ENCODE data around the gene LMAN1L. TPM values are rescaled to one million over a fixed set of nuclear protein-coding genes. Genes with fewer than 3 reads are reported as not detected.

Gene LMAN1L
- total RNA-seq, 2 experiments from 2014 or later, result 0.56 to 0.93 TPM

DNA sequence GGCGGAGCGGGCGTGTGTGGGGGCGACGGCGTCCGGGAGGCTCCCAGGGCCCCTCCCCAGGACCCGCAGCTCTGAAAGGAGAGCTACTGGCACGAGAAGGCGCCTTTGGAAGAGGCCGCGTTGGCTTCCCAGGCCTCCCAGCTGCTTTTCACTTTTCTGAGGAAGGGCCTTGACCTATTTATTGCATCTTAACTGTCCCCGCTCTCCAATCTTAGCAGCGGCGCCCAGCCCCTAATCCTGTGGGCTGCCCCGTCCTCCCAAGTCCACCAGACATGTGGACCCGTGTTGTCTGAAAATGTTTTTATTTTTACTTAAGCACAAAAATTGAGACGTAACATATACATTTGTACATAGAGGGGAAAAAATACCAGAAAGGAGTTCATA lies 30.8 kb downstream of the LMAN1L start:
- peaks cover 56% of the 10 kb centered on the region for H3K4me1 Mint-ChIP-seq (ENCODE audit: low read depth)
- H3K36me3 ChIP-seq (ENCODE audit: insufficient read depth, low read length), result peaks cover 34% of the 10 kb centered on the region
- peak overlapping the region; percentile 49 for H3K4me3 ChIP-seq (ENCODE audit: low read length)
- peaks cover 50% of the 10 kb centered on the region for H3K36me3 Mint-ChIP-seq (ENCODE audit: low read depth)
- H3K27ac Mint-ChIP-seq, result peak overlapping the region; percentile 86
- intact Hi-C loops (cut with DNase I, micrococcal nuclease), result loop anchor here (1.0 to 10.0 kb wide), 11 partner anchors 29 to 359 kb away; partner anchors contain the start of genes MPI (in 2 of the 2), SCAMP2 (in 2 of the 2), ARID3B (in 1 of the 2) and C15orf39 (in 1 of the 2)
- TF ChIP-seq, protein P1, sequence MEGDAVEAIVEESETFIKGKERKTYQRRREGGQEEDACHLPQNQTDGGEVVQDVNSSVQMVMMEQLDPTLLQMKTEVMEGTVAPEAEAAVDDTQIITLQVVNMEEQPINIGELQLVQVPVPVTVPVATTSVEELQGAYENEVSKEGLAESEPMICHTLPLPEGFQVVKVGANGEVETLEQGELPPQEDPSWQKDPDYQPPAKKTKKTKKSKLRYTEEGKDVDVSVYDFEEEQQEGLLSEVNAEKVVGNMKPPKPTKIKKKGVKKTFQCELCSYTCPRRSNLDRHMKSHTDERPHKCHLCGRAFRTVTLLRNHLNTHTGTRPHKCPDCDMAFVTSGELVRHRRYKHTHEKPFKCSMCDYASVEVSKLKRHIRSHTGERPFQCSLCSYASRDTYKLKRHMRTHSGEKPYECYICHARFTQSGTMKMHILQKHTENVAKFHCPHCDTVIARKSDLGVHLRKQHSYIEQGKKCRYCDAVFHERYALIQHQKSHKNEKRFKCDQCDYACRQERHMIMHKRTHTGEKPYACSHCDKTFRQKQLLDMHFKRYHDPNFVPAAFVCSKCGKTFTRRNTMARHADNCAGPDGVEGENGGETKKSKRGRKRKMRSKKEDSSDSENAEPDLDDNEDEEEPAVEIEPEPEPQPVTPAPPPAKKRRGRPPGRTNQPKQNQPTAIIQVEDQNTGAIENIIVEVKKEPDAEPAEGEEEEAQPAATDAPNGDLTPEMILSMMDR (IDR thresholded peaks at IDR 0.05), result peak; percentile 29
- peaks cover 61% of the 10 kb centered on the region for H3K4me1 ChIP-seq (ENCODE audit: insufficient read depth, low read length)
- no peaks in the 10 kb centered on the region for H3K9me3 ChIP-seq (ENCODE audit: control insufficient read depth in 1 of 2, insufficient read depth in 1 of 2, low read length in 2 of 2)
- H3K4me3 Mint-ChIP-seq, result peak overlapping the region; percentile 93
- no peaks in the 10 kb centered on the region for H3K27me3 Mint-ChIP-seq
- CTCF ChIA-PET, result interaction anchor here (1.2 to 2.5 kb wide), 9 partner anchors 26 to 73 kb away, joined by 3 to 12 read pairs (median 6); no protein-coding TSS in a partner anchor
- no peaks in the 10 kb centered on the region for H3K27me3 ChIP-seq (ENCODE audit: control insufficient read depth in 1 of 2, insufficient read depth in 2 of 2, low read length in 2 of 2)
- ATAC-seq (ENCODE audit: poor library complexity) (no peak), DNase-seq (no peak)
- POLR2A ChIA-PET, result interaction anchor here (0.8 to 2.5 kb wide), 11 partner anchors 24 to 63 kb away, joined by 3 to 13 read pairs (median 6); partner anchors contain the start of genes FAM219B, MPI and SCAMP2
- no peaks in the 10 kb centered on the region for H3K9me3 Mint-ChIP-seq
- peak overlapping the region; percentile 69 to 82 for H3K27ac ChIP-seq (ENCODE audit: low read depth in 1 of 2, low read length in 2 of 2)

DNA sequence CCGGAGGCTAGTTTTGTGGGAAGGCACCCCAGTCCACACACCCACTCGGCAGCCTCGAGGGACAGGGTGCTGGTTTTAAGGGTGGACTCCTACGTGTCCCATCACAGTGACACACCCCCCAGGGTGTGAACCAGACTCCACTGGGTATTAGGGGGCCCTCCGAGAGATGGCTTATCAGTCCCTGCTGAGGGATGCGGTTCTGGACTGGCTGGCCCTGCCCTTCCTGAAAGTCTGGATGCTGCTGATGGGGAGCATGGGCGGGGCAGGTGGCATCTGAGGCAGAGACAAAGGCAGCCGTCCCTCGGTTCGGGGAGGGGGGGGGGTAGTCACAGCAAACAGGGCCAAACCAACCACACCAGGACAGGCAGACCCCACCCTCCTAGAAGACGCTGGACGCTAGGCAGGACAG lies 31.3 kb downstream of the LMAN1L start:
- H3K4me3 ChIP-seq (ENCODE audit: low read length), result peak overlapping the region; percentile 49
- H3K27ac ChIP-seq (ENCODE audit: low read depth in 1 of 2, low read length in 2 of 2), result peak overlapping the region; percentile 69 to 82
- TF ChIP-seq, protein P1 (IDR thresholded peaks at IDR 0.05), result no peak
- intact Hi-C loops (cut with DNase I, micrococcal nuclease), result loop anchor here (1.0 to 10.0 kb wide), 12 partner anchors 29 to 358 kb away; partner anchors contain the start of genes MPI (in 2 of the 2), SCAMP2 (in 2 of the 2), ARID3B (in 1 of the 2) and C15orf39 (in 1 of the 2)
- H3K4me1 ChIP-seq (ENCODE audit: insufficient read depth, low read length), result peaks cover 61% of the 10 kb centered on the region
- ATAC-seq (ENCODE audit: poor library complexity) (no peak), DNase-seq (peak in 2 of 14 experiments; percentile 10 to 53)
- Mint-ChIP-seq H3K4me3 (peak overlapping the region; percentile 93), H3K36me3 (ENCODE audit: low read depth) (peaks cover 50% of the 10 kb centered on the region), H3K9me3 (no peaks in the 10 kb centered on the region), H3K27ac (peak overlapping the region; percentile 86), H3K4me1 (ENCODE audit: low read depth) (peaks cover 56% of the 10 kb centered on the region), H3K27me3 (no peaks in the 10 kb centered on the region)
- peaks cover 34% of the 10 kb centered on the region for H3K36me3 ChIP-seq (ENCODE audit: insufficient read depth, low read length)
- ChIA-PET POLR2A (interaction anchor here (1.0 to 2.5 kb wide), 11 partner anchors 24 to 67 kb away, joined by 3 to 13 read pairs (median 6); partner anchors contain the start of genes CSK, FAM219B, MPI and SCAMP2), CTCF (interaction anchor here (1.2 to 2.5 kb wide), 11 partner anchors 24 to 107 kb away, joined by 3 to 12 read pairs (median 6); no protein-coding TSS in a partner anchor)
- H3K27me3 ChIP-seq (ENCODE audit: control insufficient read depth in 1 of 2, insufficient read depth in 2 of 2, low read length in 2 of 2), result no peaks in the 10 kb centered on the region
- no peaks in the 10 kb centered on the region for H3K9me3 ChIP-seq (ENCODE audit: control insufficient read depth in 1 of 2, insufficient read depth in 1 of 2, low read length in 2 of 2)

DNA sequence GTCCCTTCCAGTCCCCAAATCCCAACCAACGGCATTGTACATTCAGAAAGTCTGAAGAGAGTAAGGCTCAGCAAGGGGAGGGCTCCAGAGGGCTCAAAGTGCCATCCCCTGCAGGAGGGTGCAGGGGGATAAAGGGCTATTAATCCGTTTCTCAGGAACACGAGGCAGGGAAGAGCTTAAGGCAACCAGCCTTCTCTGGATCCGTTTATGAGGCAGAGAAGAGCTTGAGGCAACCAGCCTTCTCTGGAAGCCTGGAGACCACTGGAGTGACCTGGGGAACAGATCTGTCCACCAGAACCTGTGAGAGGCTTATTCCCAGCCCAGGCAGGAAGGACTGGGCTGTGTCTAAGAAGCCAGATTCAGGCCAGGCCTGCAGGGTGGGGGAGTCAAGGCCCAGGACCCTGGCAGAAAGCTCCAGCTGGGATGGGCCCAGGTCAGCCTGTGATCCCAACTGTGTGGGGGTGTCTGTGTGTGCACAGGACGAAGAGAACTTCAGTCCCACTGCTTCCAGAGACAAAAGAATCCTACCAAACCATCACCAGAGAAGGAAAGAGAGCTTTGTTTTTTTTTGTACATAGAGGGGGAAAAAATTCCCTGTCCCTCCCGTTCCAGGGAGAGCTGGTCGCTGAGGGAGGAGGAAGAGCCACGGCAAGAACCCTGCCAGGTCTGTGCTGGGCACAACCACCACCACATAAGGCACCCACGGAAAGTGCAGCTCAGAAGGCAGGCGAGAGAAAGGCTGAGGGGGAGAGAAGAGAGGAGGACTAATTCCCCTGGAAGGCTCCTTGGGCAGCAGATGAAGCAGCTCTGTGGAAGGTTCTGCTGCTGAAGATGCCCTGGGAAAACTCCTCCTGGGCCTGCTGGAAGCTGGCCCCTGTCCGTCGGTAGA lies 31.9 kb downstream of the LMAN1L start:
- Mint-ChIP-seq H3K4me1 (ENCODE audit: low read depth) (peaks cover 56% of the 10 kb centered on the region), H3K36me3 (ENCODE audit: low read depth) (peaks cover 51% of the 10 kb centered on the region), H3K9me3 (no peaks in the 10 kb centered on the region), H3K27me3 (no peaks in the 10 kb centered on the region), H3K27ac (peak overlapping the region; percentile 86), H3K4me3 (peak overlapping the region; percentile 49)
- peak in 1 of 14 experiments; percentile 19 for DNase-seq
- H3K4me1 ChIP-seq (ENCODE audit: insufficient read depth, low read length), result peaks cover 61% of the 10 kb centered on the region
- TF ChIP-seq, protein P1 (IDR thresholded peaks at IDR 0.05), result no peak
- ATAC-seq (ENCODE audit: poor library complexity), result no peak
- POLR2A ChIA-PET, result interaction anchor here (0.7 to 2.5 kb wide), 25 partner anchors 12 to 607 kb away, joined by 3 to 10 read pairs (median 4); partner anchors contain the start of genes COX5A, CSK, FAM219B and MPI
- no peaks in the 10 kb centered on the region for H3K27me3 ChIP-seq (ENCODE audit: control insufficient read depth in 1 of 2, insufficient read depth in 2 of 2, low read length in 2 of 2)
- no peaks in the 10 kb centered on the region for H3K9me3 ChIP-seq (ENCODE audit: control insufficient read depth in 1 of 2, insufficient read depth in 1 of 2, low read length in 2 of 2)
- CTCF ChIA-PET, result interaction anchor here (1.0 to 2.5 kb wide), 8 partner anchors 24 to 106 kb away, joined by 3 to 9 read pairs (median 4); no protein-coding TSS in a partner anchor
- peak overlapping the region; percentile 22 for H3K4me3 ChIP-seq (ENCODE audit: low read length)
- peak overlapping the region; percentile 69 to 82 for H3K27ac ChIP-seq (ENCODE audit: low read depth in 1 of 2, low read length in 2 of 2)
- H3K36me3 ChIP-seq (ENCODE audit: insufficient read depth, low read length), result peaks cover 33% of the 10 kb centered on the region
- intact Hi-C loops (cut with DNase I, micrococcal nuclease), result loop anchor here (1.0 to 10.0 kb wide), 7 partner anchors 48 to 358 kb away; partner anchors contain the start of genes ARID3B (in 1 of the 2), C15orf39 (in 1 of the 2), EDC3 (in 1 of the 2) and MPI (in 1 of the 2)

All from CD4-positive, alpha-beta T cell (primary cell).